Osteocyte (in vitro differentiated cells): Measurements from ENCODE around the gene RSRC1. TPM values are rescaled to one million over a fixed set of nuclear protein-coding genes. Genes with fewer than 3 reads are reported as not detected.
"Not testable (repeated sequence)": the region's sequence is repeated elsewhere in the genome, so short reads cannot be mapped to it uniquely, and the experiment has no call there.

Source experiments
- DNase-seq: peaks from one replicate; pipeline ENCODE4 v3.0.0; 2021; ENCODE audit warnings: mixed read lengths; ENCODE audit not compliant: unreplicated experiment; ENCODE audit errors: extremely low spot score
- H3K27ac Mint-ChIP-seq: one replicate; pipeline ENCODE4 v1.8.0; 2021; ENCODE audit warnings: mild to moderate bottlenecking, mixed read lengths; ENCODE audit not compliant: unreplicated experiment
- H3K27me3 Mint-ChIP-seq: one replicate; pipeline ENCODE4 v1.8.0; 2021; ENCODE audit warnings: mixed read lengths; ENCODE audit not compliant: unreplicated experiment
- H3K36me3 Mint-ChIP-seq: one replicate; pipeline ENCODE4 v1.8.0; 2021; ENCODE audit warnings: mixed read lengths; ENCODE audit not compliant: unreplicated experiment
- H3K4me1 Mint-ChIP-seq: one replicate; pipeline ENCODE4 v1.8.0; 2021; ENCODE audit warnings: mixed read lengths; ENCODE audit not compliant: unreplicated experiment
- H3K4me3 Mint-ChIP-seq: one replicate; pipeline ENCODE4 v1.8.0; 2021; ENCODE audit warnings: mild to moderate bottlenecking, moderate library complexity, mixed read lengths; ENCODE audit not compliant: unreplicated experiment
- H3K9me3 Mint-ChIP-seq: one replicate; pipeline ENCODE4 v1.8.0; 2021; ENCODE audit warnings: mixed read lengths; ENCODE audit not compliant: unreplicated experiment
- total RNA-seq: library from RNA; stranded (reverse); gene quantifications from 2 replicates; pipeline ENCODE4 v1.2.1, GENCODE V29; 2021
- TF ChIP-seq, protein P1 (sequence below): fragments of 200-600 bp; sonication (generic); IDR thresholded peaks from 2 replicates; pipeline ENCODE4 v1.5.0; 2021; ENCODE audit warnings: antibody characterized with exemption, mild to moderate bottlenecking, moderate library complexity

RSRC1 gene
- total RNA-seq, 1 donor from 2014 or later: 26.3 TPM

- Mint-ChIP-seq H3K27me3 (no peaks in the 10 kb centered on the region), H3K4me1 (peaks cover 7% of the 10 kb centered on the region), H3K27ac (no peak overlapping the region), H3K9me3 (no peaks in the 10 kb centered on the region), H3K36me3 (no peaks in the 10 kb centered on the region), H3K4me3 (no peak overlapping the region)
- no peak for DNase-seq
- TF ChIP-seq, protein P1, sequence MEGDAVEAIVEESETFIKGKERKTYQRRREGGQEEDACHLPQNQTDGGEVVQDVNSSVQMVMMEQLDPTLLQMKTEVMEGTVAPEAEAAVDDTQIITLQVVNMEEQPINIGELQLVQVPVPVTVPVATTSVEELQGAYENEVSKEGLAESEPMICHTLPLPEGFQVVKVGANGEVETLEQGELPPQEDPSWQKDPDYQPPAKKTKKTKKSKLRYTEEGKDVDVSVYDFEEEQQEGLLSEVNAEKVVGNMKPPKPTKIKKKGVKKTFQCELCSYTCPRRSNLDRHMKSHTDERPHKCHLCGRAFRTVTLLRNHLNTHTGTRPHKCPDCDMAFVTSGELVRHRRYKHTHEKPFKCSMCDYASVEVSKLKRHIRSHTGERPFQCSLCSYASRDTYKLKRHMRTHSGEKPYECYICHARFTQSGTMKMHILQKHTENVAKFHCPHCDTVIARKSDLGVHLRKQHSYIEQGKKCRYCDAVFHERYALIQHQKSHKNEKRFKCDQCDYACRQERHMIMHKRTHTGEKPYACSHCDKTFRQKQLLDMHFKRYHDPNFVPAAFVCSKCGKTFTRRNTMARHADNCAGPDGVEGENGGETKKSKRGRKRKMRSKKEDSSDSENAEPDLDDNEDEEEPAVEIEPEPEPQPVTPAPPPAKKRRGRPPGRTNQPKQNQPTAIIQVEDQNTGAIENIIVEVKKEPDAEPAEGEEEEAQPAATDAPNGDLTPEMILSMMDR: no peak
Observed at GRCh38 chr3:158402590-158402989, 292.7 kb downstream of the RSRC1 start.

- TF ChIP-seq, protein P1: no peak
Observed at GRCh38 chr3:158403013-158403412, 293.1 kb downstream of the RSRC1 start.

DNA sequence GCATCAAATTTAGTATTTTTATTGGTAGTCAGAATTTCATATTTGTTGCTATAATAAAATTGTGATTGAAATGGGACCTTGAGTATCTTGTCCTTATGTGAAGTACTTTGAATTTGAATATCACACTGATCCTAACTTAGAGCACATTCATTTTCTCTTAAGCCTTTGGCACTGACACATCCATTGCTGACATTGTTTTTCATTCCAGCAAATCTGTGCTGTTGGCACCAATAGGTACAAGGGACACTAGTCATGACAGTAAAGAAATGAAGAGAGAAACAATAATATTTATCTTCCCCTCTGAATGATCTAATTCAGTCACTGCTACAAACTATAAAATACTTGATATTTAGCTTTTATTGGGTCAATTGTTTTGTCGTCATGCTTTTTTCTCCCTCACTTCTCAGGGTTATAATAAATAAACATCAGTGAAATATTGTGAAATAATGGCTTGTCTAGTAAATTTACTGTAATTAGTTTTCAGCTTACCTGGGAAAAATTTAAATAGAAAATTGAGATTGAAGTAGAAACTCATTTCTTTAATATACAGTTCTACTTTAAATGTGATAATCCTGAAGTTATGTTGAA is 294.3 kb downstream of the RSRC1 start:
- no peak for DNase-seq
- no peaks in the 10 kb centered on the region for H3K27me3 Mint-ChIP-seq
- peaks cover 11% of the 10 kb centered on the region for H3K4me1 Mint-ChIP-seq
- H3K4me3 Mint-ChIP-seq: no peak overlapping the region
- TF ChIP-seq, protein P1: no peak
- no peak overlapping the region for H3K27ac Mint-ChIP-seq
- no peaks in the 10 kb centered on the region for H3K9me3 Mint-ChIP-seq
- no peaks in the 10 kb centered on the region for H3K36me3 Mint-ChIP-seq

More at GRCh38 chr3:158403013-158403412, 293.1 kb downstream of the RSRC1 start:
- Mint-ChIP-seq H3K36me3 (no peaks in the 10 kb centered on the region), H3K27ac (no peak overlapping the region), H3K4me3 (no peak overlapping the region), H3K4me1 (peaks cover 7% of the 10 kb centered on the region), H3K9me3 (no peaks in the 10 kb centered on the region), H3K27me3 (no peaks in the 10 kb centered on the region)
- no peak for DNase-seq

DNA sequence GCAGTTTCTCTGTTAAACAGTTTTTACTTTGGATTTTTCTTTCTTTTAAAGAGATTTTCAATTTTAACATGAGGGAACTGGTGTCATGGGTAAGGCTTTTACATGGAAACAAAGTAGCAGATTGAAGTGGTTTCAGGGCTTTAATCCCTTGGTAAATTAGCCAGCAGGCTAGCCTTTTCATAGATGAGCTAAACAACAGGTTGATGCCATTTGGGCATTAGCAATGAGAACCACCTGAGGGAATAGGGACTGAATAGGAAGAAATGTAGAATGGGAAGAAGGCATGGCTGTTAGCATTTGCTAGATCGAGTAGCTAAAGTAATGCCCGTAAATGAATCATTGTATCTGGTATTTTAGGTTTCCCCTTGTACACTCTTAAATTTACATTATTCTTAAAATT is 295.6 kb downstream of the RSRC1 start:
- no peaks in the 10 kb centered on the region for H3K9me3 Mint-ChIP-seq
- H3K27ac Mint-ChIP-seq: no peak overlapping the region
- H3K4me3 Mint-ChIP-seq: no peak overlapping the region
- DNase-seq: no peak
- TF ChIP-seq, protein P1: no peak
- H3K27me3 Mint-ChIP-seq: no peaks in the 10 kb centered on the region
- no peaks in the 10 kb centered on the region for H3K36me3 Mint-ChIP-seq
- H3K4me1 Mint-ChIP-seq: peaks cover 11% of the 10 kb centered on the region

GRCh38 chr3:158407844-158408517 is 298.1 kb downstream of the RSRC1 start:
- Mint-ChIP-seq H3K4me3 (no peak overlapping the region), H3K9me3 (peaks cover 11% of the 10 kb centered on the region), H3K4me1 (peaks cover 11% of the 10 kb centered on the region), H3K27me3 (no peaks in the 10 kb centered on the region), H3K36me3 (no peaks in the 10 kb centered on the region), H3K27ac (no peak overlapping the region)
- TF ChIP-seq, protein P1: no peak
- DNase-seq: no peak

DNA sequence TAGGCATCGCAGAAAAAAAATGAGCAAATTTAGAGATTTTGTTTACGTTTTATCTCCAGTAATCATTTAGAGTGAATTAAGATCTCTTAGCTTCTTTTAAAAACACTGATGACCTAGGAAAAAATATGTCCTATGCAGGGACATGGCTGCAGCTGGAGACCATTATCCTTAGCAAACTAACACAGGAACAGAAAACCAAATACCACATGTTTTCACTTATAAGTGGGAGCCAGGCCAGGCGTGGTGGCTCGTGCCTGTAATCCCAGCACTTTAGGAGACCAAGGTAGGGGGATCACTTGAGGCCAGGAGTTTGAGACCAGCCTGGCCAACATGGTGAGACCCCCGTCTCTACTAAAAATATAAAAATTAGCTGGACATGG is 298.6 kb downstream of the RSRC1 start:
- not testable (repeated sequence) for H3K27ac Mint-ChIP-seq, DNase-seq, H3K36me3 Mint-ChIP-seq, H3K4me3 Mint-ChIP-seq, H3K27me3 Mint-ChIP-seq
- peaks cover 13% of the 10 kb centered on the region for H3K9me3 Mint-ChIP-seq
- H3K4me1 Mint-ChIP-seq: peaks cover 11% of the 10 kb centered on the region
